ENCODE results near the gene SDHA. TPM values are rescaled to one million over a fixed set of nuclear protein-coding genes. Genes with fewer than 3 reads are reported as not detected.

Gene SDHA
- total RNA-seq, 1 experiment from 2014 or later: 134 TPM

- Histone ChIP-seq H3K79me2 (ENCODE audit: insufficient read depth, low read length) (no peaks in the 10 kb centered on the region), H2AFZ (ENCODE audit: low read depth, low read length, poor library complexity, severe bottlenecking) (no peak overlapping the region), H4K20me1 (ENCODE audit: insufficient read depth) (no peaks in the 10 kb centered on the region), H3K27me3 (ENCODE audit: insufficient read depth, low read length) (no peaks in the 10 kb centered on the region), H3K4me2 (ENCODE audit: low read length) (no peak overlapping the region), H3K9me2 (ENCODE audit: insufficient read depth) (no peaks in the 10 kb centered on the region), H3K36me3 (ENCODE audit: control insufficient read depth in 1 of 2, insufficient read depth in 2 of 2, low read length in 2 of 2) (no peaks in the 10 kb centered on the region), H3K9me3 (ENCODE audit: control insufficient read depth in 1 of 2, insufficient read depth in 1 of 2, low read depth in 1 of 2, low read length in 2 of 2) (no peaks in the 10 kb centered on the region), H3K9ac (ENCODE audit: low read length) (no peak overlapping the region), H3K4me3 (replicated peaks in 1 of 2; ENCODE audit: low read depth in 1 of 2, low read length in 2 of 2) (no peak overlapping the region), H3K27ac (ENCODE audit: low read depth, low read length) (no peak overlapping the region), H3K4me1 (ENCODE audit: control insufficient read depth in 1 of 2, insufficient read depth in 2 of 2, low read length in 2 of 2) (no peaks in the 10 kb centered on the region)
- CTCF ChIA-PET: no interaction called here
- TF ChIP-seq CTCF (IDR thresholded peaks at IDR 0.05 in 2 of 3, conservative IDR thresholded peaks at IDR 0.05 in 1 of 3; ENCODE audit: borderline replicate concordance in 1 of 3, insufficient read depth in 1 of 3, low read depth in 2 of 3, low read length in 2 of 3): no peak
- no peak for TF ChIP-seq JUND (IDR thresholded peaks at IDR 0.05)
- TF ChIP-seq EZH2 (IDR thresholded peaks at IDR 0.05): no peak
- TF ChIP-seq SIN3A (IDR thresholded peaks at IDR 0.05; ENCODE audit: low read depth): no peak
- no peak for TF ChIP-seq ZBTB33 (IDR thresholded peaks at IDR 0.05; ENCODE audit: extremely low read depth, insufficient replicate concordance, low read length)
- no peak for TF ChIP-seq FOSL1 (IDR thresholded peaks at IDR 0.05; ENCODE audit: low read depth)
- TF ChIP-seq RAD21 (IDR thresholded peaks at IDR 0.05; ENCODE audit: low read depth): no peak
- TF ChIP-seq YY1 (IDR thresholded peaks at IDR 0.05; ENCODE audit: extremely low read depth, insufficient replicate concordance, low read depth, low read length): no peak
- TF ChIP-seq ATF3 (IDR thresholded peaks at IDR 0.05): no peak
- TF ChIP-seq CBX3 (IDR thresholded peaks at IDR 0.05; ENCODE audit: low read depth): no peak
- no peak for TF ChIP-seq MAX (IDR thresholded peaks at IDR 0.05)
- TF ChIP-seq POLR2AphosphoS5 (IDR thresholded peaks at IDR 0.05; ENCODE audit: low read depth, low read length): no peak
- no peak for TF ChIP-seq TCF7L2 (IDR thresholded peaks at IDR 0.05; ENCODE audit: borderline replicate concordance, extremely low read depth, insufficient read depth, insufficient read length)
- no peak for TF ChIP-seq POLR2A (IDR thresholded peaks at IDR 0.05; ENCODE audit: borderline replicate concordance, extremely low read depth, insufficient read depth, insufficient read length)
- TF ChIP-seq CEBPB (IDR thresholded peaks at IDR 0.05; ENCODE audit: low read depth): no peak
- TF ChIP-seq SP1 (IDR thresholded peaks at IDR 0.05; ENCODE audit: low read depth): no peak
- no peak for TF ChIP-seq EZH2phosphoT487 (IDR thresholded peaks at IDR 0.05; ENCODE audit: borderline replicate concordance)
- no peak for TF ChIP-seq ELF1 (IDR thresholded peaks at IDR 0.05; ENCODE audit: borderline replicate concordance, low read depth)
- no peak for TF ChIP-seq ZFX (IDR thresholded peaks at IDR 0.05)
- no peak for TF ChIP-seq ZNF274 (IDR thresholded peaks at IDR 0.05; ENCODE audit: low read depth, low read length)
- POLR2A ChIA-PET: no interaction called here
- DNase-seq (ENCODE audit: low read depth, low spot score): no peak
- RAD21 ChIA-PET (ENCODE audit: low non-redundant PET in 1 of 2, low total read pairs in 2 of 2, uncharacterized antibody in 2 of 2, unreplicated experiment in 2 of 2): no interaction called here
- no peak for ATAC-seq
- BruUV-seq (replicated peaks): no TSS peak
- intact Hi-C loops (cut with micrococcal nuclease): no loop called here
These were observed 20.1 kb upstream of the SDHA start for GRCh38 chr5:197892-198489.

Measured in HCT116 (cell line).